Fibroblast of skin of back (primary cell): ENCODE data around the gene COX19.

ENCODE experiments used
- DNase-seq: peaks from one replicate; pipeline ENCODE4 v3.0.0-alpha.2; 2013

Gene COX19

DNA sequence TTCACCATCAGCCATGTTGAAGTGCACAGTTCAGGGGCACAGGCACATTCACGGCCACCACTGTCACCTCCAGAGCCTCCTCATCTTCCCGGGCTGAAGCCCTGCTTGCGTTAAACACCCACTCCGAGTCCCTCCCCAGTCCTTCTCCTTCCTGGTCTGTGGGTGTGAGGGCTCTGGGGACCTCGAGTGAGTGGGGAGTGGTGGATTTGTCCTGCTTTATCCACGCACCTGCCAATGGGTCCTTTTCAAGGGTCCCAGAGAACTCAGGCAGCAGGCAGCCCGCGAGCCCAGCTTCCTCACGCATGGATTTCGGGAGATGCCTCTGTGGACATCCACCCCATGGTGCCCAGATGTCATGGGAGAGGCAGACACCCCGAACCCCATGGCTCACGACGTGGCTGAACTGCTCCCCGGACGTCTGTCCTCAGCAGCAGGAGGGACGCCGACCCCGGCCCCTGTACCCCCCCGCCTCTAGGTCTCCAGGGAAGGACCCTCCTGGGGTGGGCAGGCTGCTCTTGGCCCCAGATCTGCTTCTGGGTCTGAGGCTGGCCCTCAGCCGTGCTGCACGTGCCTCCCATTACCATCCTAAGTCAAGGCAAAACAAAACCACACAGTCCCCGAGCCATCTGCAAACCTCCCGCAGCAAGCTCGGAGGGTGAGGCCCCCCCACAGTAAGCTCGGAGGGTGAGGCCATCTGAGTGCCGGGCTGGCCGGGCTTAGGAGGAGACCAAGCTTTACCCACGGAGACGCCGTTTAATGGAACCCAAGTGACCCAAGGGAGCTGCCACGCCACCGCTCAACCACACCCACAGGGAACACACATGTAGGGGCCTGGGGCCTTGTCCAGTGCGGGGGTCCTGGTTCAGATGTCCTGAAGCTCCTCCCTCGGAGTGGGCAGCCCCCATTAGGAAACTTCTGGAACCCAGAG, 16.6 kb upstream of the COX19 start:
- DNase-seq, result no peak

DNA sequence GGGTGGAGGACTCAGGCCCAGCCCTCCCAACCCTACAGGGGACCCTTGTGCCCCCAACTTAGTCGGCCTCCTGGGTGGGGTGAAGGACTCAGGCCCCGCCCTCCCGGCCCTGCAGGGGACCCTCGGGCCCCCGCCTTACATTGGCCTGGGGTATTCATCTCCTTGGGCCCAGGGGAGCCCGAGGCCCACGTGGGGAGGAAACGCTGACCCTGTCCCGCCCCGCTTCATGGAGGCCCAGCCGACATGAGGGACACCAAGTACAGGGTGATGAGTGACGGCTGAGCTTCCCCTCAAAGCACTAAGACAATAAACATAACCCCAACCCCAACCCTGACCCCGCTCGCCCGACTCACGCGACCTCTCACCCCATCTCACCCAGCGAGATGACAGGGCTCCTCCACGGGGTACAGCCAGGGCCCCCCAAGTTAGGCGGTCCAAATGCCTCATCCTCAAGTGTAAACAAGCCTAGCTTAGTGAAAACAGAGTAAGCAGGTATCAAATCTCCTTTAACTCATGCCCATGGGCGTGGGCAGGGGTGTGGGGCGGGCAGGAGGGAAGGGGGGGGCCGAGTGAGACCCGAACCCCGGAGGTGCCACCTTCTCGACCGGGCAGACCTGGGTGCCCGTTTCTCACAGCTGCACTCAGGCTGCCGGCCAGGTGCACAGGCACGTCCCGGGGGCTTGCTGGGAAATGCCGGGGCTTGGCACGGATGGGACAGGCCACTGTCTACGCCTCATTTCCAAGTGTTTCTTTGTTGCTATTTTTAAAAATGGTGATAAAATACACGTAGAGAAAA, 15.8 kb upstream of the COX19 start:
- no peak for DNase-seq

DNA sequence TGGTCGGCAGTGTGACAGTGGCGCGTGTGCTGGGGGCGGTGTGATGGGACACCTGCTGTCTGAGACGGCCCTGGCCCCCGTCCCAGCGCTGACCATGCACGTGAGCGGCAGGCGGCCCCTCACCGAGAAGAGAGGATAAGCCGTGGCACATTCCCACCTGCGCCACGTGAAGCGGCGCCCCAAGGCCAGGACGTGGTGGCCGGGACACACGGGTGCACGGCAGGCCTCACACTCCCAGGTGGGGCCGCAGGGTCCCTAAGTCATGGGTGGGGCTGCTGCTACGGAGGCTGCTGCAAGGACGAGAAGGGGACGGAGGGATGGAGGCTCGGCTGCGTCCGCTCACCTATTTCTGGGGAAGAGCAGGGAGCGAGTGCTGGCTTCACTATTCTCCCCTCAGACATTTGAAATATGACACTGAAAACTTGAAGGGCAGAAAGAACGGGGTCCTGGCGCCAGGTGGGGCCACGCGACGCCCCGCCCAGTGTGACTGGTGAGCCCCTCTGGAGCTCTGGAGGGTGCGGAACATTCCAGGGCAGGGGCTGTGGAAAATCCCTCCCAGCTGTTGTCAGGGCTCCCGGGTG, 15.1 kb upstream of the COX19 start:
- no peak for DNase-seq

DNA sequence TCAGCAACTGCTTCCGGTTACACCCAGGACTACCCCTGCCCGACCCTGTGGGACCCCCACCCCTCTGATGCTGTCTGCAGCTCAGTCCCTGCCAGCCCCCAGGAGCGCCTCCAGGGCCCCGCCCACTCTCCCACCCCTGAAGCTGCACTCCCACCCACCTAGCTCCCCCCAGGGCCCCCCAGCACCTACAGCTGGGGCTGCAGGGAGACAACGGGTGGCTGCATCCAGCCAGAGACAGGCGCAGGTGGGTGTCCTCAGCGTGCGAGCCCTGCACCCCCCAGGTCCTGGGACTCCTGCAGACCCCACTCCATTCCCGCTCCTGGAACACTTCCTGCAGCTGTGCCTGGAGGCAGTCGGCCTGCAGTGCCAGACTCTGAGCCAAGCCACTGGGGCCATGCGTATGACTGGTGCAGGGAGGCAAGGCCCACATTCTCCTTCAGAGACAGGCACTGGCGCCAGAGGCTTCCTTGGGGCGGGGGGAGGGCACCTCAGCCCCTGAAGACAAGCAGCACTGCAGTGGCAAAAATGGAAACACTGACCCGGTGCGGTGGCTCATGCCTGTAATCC, 13.7 kb upstream of the COX19 start:
- no peak for DNase-seq

DNA sequence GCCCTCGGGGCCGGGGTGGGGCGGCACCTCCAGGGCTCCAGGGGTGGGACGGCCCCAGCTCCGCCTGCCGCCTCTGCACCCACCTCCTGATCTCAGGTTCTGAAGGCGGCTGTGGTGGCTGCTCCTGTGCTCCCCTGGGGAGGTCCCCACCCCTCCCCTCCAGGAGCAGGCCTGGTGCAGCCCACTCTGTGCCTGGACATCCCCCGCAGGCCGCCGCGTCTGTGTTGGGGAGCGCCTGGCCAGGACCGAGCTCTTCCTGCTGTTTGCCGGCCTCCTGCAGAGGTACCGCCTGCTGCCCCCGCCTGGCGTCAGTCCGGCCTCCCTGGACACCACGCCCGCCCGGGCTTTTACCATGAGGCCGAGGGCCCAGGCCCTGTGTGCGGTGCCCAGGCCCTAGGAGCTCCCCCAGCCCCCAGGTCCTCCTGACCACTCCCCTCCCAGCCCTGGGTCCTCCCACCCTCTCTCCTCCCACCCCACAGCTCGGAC, 13.1 kb upstream of the COX19 start:
- no peak for DNase-seq

DNA sequence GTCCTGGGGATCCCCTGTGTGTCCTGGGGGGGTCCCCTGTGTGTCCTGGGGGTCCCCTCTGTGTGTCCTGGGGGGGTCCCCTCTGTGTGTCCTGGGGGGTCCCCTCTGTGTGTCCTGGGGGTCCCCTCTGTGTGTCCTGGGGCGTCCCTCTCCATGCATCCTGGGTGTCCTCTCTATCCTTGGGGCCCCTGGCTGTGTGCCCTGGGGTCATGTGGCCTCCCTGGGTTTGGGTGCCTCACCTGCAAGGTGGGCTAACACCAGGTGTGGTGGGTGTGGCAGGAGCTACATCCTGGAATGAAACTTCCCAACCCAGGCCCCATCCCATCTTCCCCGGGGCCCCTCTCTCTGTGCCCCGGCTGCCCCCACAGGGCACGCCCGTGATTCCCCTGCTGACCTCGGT, 12.6 kb upstream of the COX19 start:
- DNase-seq, result no peak

DNA sequence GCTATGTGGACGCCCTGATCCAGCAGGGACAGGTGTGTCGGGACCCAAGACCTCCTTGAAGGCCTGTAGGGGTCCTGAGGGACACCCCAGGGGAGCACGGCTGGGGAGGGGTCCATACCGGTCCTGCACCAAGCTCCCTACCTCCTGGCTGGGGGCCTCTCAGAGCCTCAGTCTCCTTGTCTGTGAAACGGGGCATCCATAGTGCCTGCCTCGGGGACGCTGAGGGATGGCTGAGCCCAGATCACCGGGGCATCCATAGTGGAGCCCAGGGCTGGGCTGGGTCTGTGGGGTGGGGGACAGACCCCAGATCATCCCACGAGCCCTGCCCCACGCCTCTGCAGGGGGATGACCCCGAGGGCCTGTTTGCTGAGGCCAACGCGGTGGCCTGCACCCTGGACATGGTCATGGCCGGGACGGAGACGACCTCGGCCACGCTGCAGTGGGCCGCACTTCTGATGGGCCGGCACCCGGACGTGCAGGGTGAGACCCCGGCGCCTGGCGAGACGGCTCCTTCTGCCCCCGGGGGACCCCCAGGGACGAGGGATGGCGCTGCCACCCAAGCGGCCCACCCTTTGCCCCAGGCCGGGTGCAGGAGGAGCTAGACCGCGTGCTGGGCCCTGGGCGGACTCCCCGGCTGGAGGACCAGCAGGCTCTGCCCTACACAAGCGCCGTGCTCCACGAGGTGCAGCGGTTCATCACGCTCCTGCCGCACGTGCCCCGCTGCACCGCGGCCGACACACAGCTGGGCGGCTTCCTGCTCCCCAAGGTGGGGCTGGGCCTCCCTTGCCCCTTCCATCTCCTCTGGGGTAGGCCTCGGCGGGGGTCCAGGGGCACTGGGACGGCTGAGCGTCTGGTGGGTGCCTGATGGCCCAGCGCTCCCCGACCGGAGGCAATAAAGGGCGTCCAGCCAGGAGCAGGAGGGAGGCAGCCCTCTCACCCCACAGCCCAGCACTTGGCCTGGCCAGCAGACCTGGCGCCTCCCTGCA, 11.7 kb upstream of the COX19 start:
- DNase-seq, result no peak

DNA sequence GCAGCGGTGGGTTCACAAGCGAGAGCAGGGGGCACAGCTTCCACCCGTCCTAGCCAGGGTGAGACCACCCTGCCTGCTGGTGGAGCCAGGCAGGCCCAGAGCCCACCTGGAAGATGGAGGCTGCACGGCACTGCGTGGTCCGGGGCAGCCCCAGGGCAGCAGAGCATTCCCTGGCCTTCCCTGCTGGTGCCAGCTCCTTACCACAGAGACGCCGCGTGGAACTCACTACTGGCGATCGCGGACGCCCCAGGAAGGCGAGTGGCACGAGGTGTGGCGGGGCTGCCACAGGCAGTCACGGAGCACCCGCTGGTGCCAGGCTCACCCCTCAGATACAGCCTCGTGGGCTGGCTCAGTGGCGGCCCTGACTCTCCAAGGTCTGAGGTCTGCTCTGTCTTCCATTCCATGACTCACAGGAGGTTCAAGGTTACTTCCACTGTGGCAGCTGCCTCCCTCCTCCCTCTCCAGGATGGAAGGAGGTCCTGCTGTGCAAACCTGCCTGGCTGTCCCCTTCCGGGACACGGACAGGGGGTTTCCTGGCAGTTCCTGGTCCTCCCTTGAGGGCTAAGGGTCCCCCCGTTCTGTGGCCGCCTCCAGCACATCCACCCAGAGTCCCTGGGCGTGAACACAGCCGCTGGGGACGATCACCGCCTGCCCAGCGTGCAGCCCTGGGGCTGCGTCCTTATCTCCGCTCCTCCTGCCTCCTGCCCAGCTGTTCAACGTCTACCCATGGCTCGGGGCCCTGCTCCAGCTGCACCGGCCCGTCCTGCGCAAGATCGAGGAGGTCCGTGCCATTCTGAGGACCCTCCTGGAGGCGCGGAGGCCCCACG, 10.8 kb upstream of the COX19 start:
- DNase-seq, result peak; percentile 13

DNA sequence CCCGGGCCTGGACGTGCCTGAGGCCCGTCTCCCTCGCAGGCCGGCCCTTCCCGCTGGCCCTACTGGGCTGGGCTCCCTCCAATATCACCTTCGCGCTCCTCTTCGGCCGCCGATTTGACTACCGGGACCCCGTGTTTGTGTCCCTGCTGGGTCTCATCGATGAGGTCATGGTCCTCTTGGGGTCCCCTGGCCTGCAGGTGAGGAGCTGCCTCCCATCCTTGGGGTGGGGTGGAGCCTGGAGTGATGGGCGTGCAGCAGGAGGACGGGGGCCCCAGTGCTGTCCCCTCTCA, 9.7 kb upstream of the COX19 start:
- DNase-seq, result no peak

DNA sequence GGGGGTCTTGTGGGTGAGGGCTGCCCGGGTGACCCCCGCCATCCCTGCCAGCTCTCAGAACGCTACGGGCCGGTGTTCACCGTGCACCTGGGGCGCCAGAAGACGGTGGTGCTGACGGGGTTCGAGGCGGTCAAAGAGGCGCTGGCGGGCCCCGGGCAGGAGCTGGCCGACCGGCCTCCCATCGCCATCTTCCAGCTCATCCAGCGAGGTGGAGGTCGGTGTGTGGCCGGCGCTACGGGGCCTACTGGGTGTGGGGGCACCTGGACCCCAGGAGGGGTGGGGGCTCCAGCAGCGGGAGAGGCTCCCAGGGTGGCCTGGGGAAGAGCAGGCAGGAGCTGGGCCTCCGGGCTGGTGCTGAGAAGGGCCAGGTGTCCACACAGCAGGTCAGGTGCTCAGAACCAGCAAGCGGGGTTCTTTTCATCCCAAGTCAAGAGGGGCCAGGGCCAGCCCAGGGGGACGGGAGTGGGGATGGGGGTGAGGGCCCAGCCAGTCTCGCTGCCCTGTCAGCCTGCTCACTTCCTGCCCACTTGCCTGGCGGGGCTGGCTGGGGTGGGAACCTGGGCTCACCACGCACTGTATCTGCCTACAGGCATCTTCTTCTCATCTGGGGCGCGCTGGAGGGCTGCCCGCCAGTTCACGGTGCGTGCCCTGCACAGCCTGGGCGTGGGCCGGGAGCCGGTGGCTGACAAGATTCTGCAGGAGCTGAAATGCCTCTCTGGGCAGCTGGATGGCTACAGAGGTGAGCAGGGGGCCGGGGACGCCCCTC, 9.2 kb upstream of the COX19 start:
- DNase-seq, result no peak

DNA sequence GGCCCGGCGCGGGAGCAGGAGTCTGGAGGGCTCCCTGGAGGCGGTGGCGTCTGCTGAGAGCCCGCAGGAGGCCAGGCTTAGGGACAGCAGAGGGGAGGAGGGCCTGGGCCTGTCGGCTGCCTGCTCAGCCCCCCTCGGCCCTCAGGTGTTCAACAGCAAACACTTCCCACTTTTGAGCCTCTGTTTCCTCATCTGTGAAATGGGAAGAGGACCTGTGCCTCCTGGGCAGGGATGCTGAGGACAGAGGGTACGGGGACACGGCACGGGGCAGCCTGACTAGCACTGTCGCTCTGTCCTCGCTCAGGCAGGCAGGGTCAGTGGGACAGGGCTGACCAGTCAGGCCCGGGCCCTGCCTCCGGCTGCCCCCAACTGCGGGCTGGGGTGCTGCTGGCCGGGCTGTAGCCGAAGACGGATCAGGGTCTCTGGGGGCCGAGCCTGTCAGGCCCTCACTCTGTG, 8.3 kb upstream of the COX19 start:
- DNase-seq, result no peak

DNA sequence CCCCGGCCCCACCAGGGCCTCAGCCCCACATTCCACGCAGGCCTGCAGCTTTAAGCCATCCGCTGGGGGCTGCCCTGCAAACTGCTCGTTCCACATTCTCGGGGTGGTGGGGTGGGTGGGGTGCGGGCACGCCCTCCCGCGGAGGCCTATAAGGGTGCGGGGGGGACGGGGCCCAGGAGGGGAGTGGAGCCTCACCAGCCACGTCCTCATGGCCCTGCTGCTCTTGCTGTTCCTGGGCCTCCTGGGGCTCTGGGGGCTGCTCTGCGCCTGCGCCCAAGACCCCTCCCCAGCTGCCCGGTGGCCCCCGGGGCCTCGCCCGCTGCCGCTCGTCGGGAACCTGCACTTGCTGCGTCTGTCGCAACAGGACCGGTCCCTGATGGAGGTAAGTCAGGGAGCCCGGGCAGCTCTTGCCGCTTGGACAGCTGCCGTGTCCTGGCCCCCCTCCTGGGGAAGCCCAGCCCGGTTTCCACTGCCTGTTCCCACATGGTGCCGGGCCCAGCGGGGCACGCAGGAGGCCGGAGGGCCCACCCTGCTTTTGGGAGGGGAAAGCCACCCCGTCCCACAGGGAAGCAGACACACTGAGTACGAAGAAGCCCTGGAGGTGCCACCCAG, 7.8 kb upstream of the COX19 start, which contains the start of gene CYP2W1:
TSS of gene CYP2W1 (plus strand) at position 178 of the 612 bp plus-strand sequence. CDS start at position 209, 31 bp downstream.
- no peak for DNase-seq

DNA sequence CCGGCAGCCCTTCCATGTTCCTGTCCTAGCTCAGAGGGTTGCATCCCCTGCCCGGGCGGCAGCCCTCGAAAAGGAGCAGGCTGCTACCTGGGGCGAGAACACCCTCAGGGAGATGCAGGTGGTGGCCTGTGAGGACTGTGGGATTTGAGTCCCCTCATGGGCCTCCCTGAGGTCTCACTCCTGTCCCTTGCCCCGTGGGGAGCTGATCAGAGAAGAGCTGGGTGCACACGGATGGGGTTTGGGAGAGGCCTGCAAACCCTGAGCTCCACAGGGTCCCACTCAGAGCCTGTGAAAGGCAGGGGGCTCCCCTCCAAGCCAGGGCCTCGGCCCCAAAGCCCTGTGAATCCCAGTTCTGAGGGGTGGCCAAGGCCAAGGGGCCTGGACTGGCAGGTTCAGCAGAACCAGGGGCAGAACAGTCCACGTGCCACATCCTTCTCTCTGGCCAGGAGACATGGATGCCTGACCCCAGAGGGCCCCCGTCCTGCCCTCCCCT, 7.2 kb upstream of the COX19 start:
- no peak for DNase-seq

DNA sequence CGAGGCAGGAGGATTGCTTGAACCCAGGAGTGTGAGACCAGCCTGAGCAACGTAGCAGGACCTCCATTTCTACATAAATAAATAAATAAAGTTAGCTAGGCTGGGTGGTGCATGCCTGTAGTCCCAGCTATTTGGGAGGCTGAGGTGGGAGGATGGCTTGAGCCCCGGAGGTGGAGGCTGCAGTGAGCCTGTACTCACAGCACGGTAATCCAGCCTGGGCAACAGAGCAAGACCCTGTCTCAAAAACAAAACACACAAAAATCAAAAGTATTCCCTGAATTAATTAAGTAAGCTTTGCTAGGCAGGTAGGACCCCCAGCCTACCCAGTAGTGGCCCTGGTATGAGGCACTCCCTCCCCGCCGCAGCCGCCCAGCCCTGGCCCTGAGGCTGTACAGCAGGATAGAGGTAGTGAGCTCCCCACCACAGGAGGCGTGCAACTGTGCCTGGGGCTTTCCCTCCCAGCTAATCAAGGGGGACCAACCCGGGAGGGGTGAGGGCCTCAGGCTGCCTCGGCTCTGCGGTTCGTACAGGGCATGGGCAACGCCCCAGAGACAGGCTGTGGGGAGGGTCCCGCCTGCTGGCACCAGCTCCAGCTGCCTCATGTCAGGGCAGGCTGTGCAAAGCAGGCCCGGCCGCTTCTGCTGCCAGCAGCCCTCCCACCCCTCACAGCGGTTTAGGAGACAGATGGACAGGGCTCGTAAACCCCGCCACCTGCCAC, 6.6 kb upstream of the COX19 start:
- no peak for DNase-seq

DNA sequence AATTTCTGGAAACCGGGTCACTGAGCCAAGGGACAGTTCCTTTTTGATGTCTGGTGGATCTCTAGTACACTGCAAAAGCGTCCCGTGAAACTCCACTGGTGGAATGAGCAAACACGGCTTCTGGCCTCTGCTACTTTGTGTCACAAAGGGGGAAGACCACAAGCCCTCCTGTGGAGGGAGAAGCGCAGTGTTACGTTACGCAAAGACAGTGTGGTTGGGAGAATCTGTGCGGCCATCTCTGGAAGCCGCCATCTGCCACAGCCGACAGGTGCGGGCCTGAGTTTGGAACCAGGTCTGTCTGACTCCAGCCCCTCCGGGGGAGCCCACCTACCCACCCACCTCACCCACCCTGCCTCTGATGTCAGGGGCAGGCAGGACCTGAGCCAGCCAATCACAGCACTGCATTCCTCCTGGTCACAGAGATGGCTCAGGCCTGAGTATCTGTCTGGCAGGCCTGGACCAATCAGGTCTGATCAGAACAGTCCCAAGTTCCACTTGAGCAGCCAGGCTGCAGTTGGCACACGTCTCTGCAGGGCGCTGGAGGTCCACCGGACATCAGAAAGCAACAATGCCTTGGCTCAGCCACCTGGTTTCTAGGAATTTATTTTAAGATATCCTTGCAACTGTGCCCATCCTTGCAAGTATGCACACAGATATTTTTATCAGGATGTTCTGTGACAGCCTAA, 4.7 kb upstream of the COX19 start:
- DNase-seq, result no peak

DNA sequence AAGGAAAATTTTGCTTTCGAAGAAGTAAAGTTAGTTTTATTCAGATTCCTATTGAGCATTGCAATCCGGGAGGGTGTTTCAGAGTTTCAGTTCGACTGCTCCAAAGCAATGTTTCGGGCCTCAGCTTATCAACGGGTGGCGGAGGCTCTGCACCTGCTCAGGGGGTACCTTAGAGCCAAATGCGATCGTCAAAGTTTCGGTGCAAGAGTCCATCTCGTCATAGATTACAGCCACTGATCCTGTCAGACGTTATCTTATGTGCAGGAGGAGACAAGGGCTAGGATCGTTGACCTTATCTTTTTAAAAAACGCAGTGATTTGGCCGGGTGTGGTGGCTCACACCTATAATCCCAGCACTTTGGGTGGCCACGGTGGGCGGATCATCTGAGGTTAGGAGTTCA, 3.8 kb upstream of the COX19 start:
- no peak for DNase-seq

DNA sequence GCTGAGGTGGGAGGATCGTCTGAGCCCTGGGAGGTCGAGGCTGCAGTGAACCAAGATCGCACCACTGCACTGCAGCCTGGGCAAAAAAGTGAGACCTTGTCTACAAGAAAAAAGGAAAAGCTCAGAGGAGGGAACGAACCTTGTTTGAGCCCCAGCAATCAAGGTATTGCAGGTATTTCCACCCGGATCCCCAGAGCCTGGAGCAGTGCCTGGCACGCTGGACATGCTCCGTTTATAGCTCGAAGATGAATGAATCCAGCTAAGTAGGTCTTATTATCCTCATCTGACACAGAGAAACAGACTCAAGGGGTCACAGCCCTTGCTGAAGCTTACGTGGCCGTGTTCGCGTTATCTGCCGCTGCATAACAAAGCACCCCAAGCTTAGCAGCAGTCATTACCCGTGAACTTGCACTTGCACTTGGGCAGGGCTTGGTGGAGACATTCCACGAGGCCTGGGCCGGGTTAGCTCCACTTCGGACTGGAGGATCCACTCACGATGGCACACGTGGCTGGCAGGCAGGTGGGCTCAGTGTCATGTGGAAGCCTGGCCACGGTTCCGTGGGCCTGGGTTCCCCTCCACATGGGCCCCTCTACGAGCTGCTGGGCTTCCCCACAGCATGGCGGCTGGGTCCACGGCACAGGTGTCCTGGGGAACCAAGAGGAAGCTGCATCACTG, 3.2 kb upstream of the COX19 start:
- no peak for DNase-seq

DNA sequence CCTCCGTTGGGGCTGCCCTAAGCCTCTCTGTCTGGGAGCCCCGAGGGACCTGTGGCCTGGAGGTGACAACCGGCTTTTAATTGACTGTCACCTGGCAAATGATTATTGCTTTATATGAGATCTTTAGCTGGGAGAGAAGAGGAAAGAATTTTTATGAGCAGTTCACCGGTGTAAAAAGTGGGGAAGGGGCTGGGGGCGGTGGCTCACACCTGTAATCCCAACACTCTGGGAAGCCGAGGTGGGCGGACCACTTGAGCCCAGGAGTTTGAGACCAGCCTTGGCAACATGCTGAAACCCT, 2.6 kb upstream of the COX19 start:
- DNase-seq, result no peak
